Measurements from ENCODE around the gene PRR22.

- TF ChIP-seq CTCF (IDR thresholded peaks at IDR 0.05) (no peak), POLR2A (IDR thresholded peaks at IDR 0.05) (no peak)
These were observed 47.5 kb upstream of the PRR22 start for GRCh38 chr19:5832061-5832460.
